Panc1 (cell line): ENCODE measurements around the gene SRSF9. TPM values are rescaled to one million over a fixed set of nuclear protein-coding genes. Genes with fewer than 3 reads are reported as not detected.
A peak's percentile ranks its signal among the peaks of the same experiment; 100 is the strongest.

Source experiments
- ATAC-seq: fragments of 200-7000 bp; cut with Tn5 transposase; 2 replicates; pipeline ENCODE4 v1.9.1; 2020; ENCODE audit warnings: mild to moderate bottlenecking, moderate library complexity
- BruUV-seq: library from RNA; stranded (reverse); fragments of 400-500 nt; replicated peaks from 2 replicates; lab custom pipeline; 2021; lab: Mats Ljungman, UMichigan
- CTCF ChIA-PET: fragments of 300-600 bp; sonication (Branson Sonifier 250); formaldehyde crosslinking; loops from one replicate; lab custom pipeline; 2022; ENCODE audit warnings: antibody characterized with exemption; lab: Charles Lee
- POLR2A ChIA-PET: fragments of 300-600 bp; sonication (Branson Sonifier 250); formaldehyde crosslinking; loops from one replicate; lab custom pipeline; 2022; ENCODE audit warnings: antibody characterized with exemption; lab: Charles Lee
- DNase-seq: peaks from one replicate; pipeline ENCODE4 v3.0.0-alpha.2; 2010; ENCODE audit warnings: low read depth, low spot score
- H3K27ac ChIP-seq: 2 replicates; pipeline ENCODE4 v1.5.1; 2011; ENCODE audit warnings: mild to moderate bottlenecking, low read length, inconsistent platforms
- H3K27me3 ChIP-seq: fragments of 200-500 bp; sonication (Bioruptor generic); 2 replicates; pipeline ENCODE4 v1.6.0; 2014; ENCODE audit warnings: low read length, inconsistent platforms; ENCODE audit not compliant: control insufficient read depth, insufficient read depth
- H3K36me3 ChIP-seq: fragments of 200-500 bp; sonication (Bioruptor generic); 2 replicates; pipeline ENCODE4 v1.5.1; 2014; ENCODE audit warnings: inconsistent platforms, mild to moderate bottlenecking, low read length, moderate library complexity; ENCODE audit not compliant: control insufficient read depth, insufficient read depth
- H3K4me1 ChIP-seq: 2 replicates; pipeline ENCODE4 v1.5.1; 2011; ENCODE audit warnings: inconsistent platforms, mild to moderate bottlenecking, low read length, moderate library complexity; ENCODE audit not compliant: control insufficient read depth, insufficient read depth
- H3K4me3 ChIP-seq, 2 experiments: 2 replicates each; pipeline ENCODE4 v1.5.1; 2011 to 2012; ENCODE audit warnings: low read depth in 2 of 2, low read length in 2 of 2, mild to moderate bottlenecking in 2 of 2, inconsistent platforms in 1 of 2, moderate library complexity in 1 of 2
- H3K9me3 ChIP-seq: fragments of 200-500 bp; sonication (Bioruptor generic); 2 replicates; pipeline ENCODE4 v1.5.1; 2014; ENCODE audit warnings: low read depth, mild to moderate bottlenecking, inconsistent platforms, low read length, moderate library complexity; ENCODE audit not compliant: control insufficient read depth, insufficient read depth
- CTCF ChIP-seq: fragments of 450-650 bp; IDR thresholded peaks from 2 replicates; pipeline ENCODE4 v1.5.1; 2017; ENCODE audit warnings: mild to moderate bottlenecking
- POLR2AphosphoS5 ChIP-seq: IDR thresholded peaks from 2 replicates; pipeline ENCODE4 v1.6.1; 2012; ENCODE audit warnings: mild to moderate bottlenecking, low read depth, low read length, moderate library complexity
- REST ChIP-seq, 2 experiments: IDR thresholded peaks; 2 replicates each; pipeline ENCODE4 v1.6.1; 2011 to 2012; ENCODE audit warnings: low read depth in 2 of 2, control low read depth in 1 of 2, low read length in 1 of 2, mild to moderate bottlenecking in 1 of 2, moderate library complexity in 1 of 2; ENCODE audit not compliant: insufficient read depth in 1 of 2
- SIN3A ChIP-seq: IDR thresholded peaks from 2 replicates; pipeline ENCODE4 v1.6.1; 2012; ENCODE audit warnings: low read depth, mild to moderate bottlenecking, low read length, moderate library complexity, borderline replicate concordance; ENCODE audit not compliant: insufficient read depth
- TCF7L2 ChIP-seq: IDR thresholded peaks from 2 replicates; pipeline ENCODE4 v1.6.1; 2011; ENCODE audit warnings: mild to moderate bottlenecking, low read depth, low read length, inconsistent platforms
- in situ Hi-C: cut with HindIII; loops from 2 replicates; pipeline ENCODE4 v1.10.0; 2016; ENCODE audit warnings: low sequenced_read_pairs, low pct_unique_long_range_greater_than_20kb
- intact Hi-C: fragments of 100-400 bp; cut with micrococcal nuclease; formaldehyde crosslinking; loops from one replicate; pipeline ENCODE4 v1.10.0; 2022; ENCODE audit not compliant: unreplicated experiment
- total RNA-seq: library from RNA; stranded (reverse); gene quantifications from one replicate; pipeline ENCODE4 v1.2.1, GENCODE V29; 2021; ENCODE audit not compliant: unreplicated experiment

SRSF9 gene
- total RNA-seq, 1 experiment from 2014 or later = 269 TPM

- in situ Hi-C loops = no loop called here
- CTCF ChIA-PET = interaction anchor here (0.6 kb wide), 1 partner anchor 26 kb away, joined by 5 read pairs; no protein-coding TSS in a partner anchor
Measured at GRCh38 chr12:120474616-120474960, 5.0 kb upstream of the SRSF9 start.

More at GRCh38 chr12:120474616-120474960, 5.0 kb upstream of the SRSF9 start:
- H3K4me3 ChIP-seq = no peak overlapping the region
- peaks cover 20% of the 10 kb centered on the region for H3K4me1 ChIP-seq
- BruUV-seq = no TSS peak
- DNase-seq (no peak), ATAC-seq (0 out of 2 replicates have a peak, but pooled peaks have one; percentile 31)
- POLR2A ChIA-PET = interaction anchor here (0.7 to 1.0 kb wide), 3 partner anchors 9 to 99 kb away, joined by 3 read pairs; no protein-coding TSS in a partner anchor
- no peaks in the 10 kb centered on the region for H3K36me3 ChIP-seq
- H3K9me3 ChIP-seq = no peaks in the 10 kb centered on the region
- no peaks in the 10 kb centered on the region for H3K27me3 ChIP-seq
- TF ChIP-seq POLR2AphosphoS5 (no peak), REST (IDR thresholded peaks at IDR 0.05; ENCODE audit: insufficient read depth in 1 of 2, low read depth in 2 of 2, low read length in 1 of 2) (no peak), CTCF (no peak), TCF7L2 (no peak), SIN3A (no peak)
- intact Hi-C loops = no loop called here
- no peak overlapping the region for H3K27ac ChIP-seq
